ENCODE results near the gene NOC3L. TPM values are rescaled to one million over a fixed set of nuclear protein-coding genes. Genes with fewer than 3 reads are reported as not detected.

Gene NOC3L
- total and polyA plus RNA-seq, 2 donors from 2014 or later: 6.0 to 17.7 TPM

DNA sequence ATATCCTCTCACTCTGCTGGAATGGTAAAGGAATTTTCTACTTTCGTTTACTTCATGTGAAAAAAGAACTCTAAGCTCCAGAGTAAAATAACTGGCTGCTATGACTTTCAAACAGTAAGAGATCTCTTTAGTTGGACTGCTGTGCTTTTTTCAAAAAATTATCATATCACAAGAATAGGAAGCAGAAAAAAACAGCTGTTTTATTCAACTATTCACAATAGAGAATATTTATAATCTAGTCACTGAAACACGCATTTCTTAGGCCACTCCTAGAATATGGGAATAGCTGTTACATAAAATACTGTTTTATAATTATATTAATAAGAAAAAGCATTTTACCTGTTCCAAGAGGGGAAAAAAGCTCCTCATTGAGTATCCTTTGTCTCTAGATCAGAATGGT, 29.7 kb downstream of the NOC3L start:
- TF ChIP-seq, protein P1, sequence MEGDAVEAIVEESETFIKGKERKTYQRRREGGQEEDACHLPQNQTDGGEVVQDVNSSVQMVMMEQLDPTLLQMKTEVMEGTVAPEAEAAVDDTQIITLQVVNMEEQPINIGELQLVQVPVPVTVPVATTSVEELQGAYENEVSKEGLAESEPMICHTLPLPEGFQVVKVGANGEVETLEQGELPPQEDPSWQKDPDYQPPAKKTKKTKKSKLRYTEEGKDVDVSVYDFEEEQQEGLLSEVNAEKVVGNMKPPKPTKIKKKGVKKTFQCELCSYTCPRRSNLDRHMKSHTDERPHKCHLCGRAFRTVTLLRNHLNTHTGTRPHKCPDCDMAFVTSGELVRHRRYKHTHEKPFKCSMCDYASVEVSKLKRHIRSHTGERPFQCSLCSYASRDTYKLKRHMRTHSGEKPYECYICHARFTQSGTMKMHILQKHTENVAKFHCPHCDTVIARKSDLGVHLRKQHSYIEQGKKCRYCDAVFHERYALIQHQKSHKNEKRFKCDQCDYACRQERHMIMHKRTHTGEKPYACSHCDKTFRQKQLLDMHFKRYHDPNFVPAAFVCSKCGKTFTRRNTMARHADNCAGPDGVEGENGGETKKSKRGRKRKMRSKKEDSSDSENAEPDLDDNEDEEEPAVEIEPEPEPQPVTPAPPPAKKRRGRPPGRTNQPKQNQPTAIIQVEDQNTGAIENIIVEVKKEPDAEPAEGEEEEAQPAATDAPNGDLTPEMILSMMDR (IDR thresholded peaks at IDR 0.05; ENCODE audit: borderline replicate concordance, extremely low read depth, insufficient read depth): no peak
- Histone ChIP-seq H3K9me3 (ENCODE audit: control insufficient read depth in 2 of 3, insufficient read depth in 1 of 3, low read length in 3 of 3) (no peaks in the 10 kb centered on the region), H3K27me3 (ENCODE audit: control insufficient read depth, insufficient read depth, low read length) (no peaks in the 10 kb centered on the region), H3K9ac (ENCODE audit: low read length in 3 of 3) (no peak overlapping the region), H3K4me3 (ENCODE audit: low read length in 3 of 3) (no peak overlapping the region), H3K4me1 (ENCODE audit: control insufficient read depth in 2 of 3, insufficient read depth in 2 of 3, low read depth in 1 of 3, low read length in 3 of 3) (no peaks in the 10 kb centered on the region), H3K27ac (ENCODE audit: low read depth in 2 of 2, low read length in 2 of 2) (no peak overlapping the region), H3K36me3 (ENCODE audit: control insufficient read depth in 2 of 3, insufficient read depth in 3 of 3, low read length in 3 of 3) (peaks cover 2 to 22% (median 16%) of the 10 kb centered on the region in 3 donors)
- no peak for FAIRE-seq
- DNase-seq: no peak
- intact Hi-C loops (cut with DNase I): no loop called here

DNA sequence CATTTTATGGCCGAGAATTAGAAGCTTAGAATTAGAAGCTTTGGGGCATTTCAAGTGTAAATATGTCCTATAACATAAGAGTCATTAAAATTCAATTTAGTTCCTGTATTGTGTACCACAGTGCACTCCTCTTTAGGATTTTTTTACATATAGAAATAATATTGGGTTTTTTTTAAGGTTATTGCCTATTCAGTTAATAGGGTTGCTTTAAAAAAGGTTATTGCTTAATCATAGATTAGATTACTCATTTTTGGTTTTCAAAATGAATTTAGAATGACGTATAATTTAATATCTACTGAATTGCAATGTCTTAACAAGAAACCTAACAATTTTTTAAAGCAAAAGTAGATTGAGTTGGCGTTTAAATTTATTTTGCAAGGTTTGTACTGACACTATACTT, 34.1 kb downstream of the NOC3L start:
- H3K9me3 ChIP-seq (ENCODE audit: control insufficient read depth in 2 of 3, insufficient read depth in 1 of 3, low read length in 3 of 3): no peaks in the 10 kb centered on the region
- H3K9ac ChIP-seq (ENCODE audit: low read length in 3 of 3): no peak overlapping the region
- H3K36me3 ChIP-seq (ENCODE audit: control insufficient read depth in 2 of 3, insufficient read depth in 3 of 3, low read length in 3 of 3): peaks cover 2 to 6% (median 2%) of the 10 kb centered on the region in 3 donors
- H3K27ac ChIP-seq (ENCODE audit: low read depth in 2 of 2, low read length in 2 of 2): no peak overlapping the region
- H3K4me3 ChIP-seq (ENCODE audit: low read length in 3 of 3): no peak overlapping the region
- H3K27me3 ChIP-seq (ENCODE audit: control insufficient read depth, insufficient read depth, low read length): no peaks in the 10 kb centered on the region
- intact Hi-C loops (cut with DNase I): loop anchor here (10.0 kb wide), 1 partner anchor 414 kb away; no protein-coding TSS in a partner anchor
- DNase-seq (no peak), FAIRE-seq (no peak)
- no peaks in the 10 kb centered on the region for H3K4me1 ChIP-seq (ENCODE audit: control insufficient read depth in 2 of 3, insufficient read depth in 2 of 3, low read depth in 1 of 3, low read length in 3 of 3)
- TF ChIP-seq, protein P1 (IDR thresholded peaks at IDR 0.05; ENCODE audit: borderline replicate concordance, extremely low read depth, insufficient read depth): no peak

DNA sequence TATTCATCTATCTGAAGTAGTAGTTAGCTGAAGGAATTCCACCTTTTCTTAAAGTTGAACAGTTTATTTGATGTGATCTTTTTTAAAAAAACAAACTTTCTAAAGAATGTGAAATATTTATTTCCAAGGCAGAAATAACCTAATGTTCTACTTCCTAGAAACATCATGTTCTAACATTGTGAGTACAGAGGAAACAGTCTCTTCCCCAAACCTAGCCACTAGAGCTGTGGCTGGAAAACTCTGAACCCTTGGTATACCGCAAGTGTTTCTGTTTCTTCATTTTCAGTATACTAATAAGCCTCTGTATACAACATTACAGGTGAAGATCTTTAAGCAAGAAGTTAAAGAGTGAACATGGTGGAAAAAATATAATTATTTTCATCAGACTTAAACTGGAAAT, 35.1 kb downstream of the NOC3L start:
- intact Hi-C loops (cut with DNase I): loop anchor here (10.0 kb wide), 1 partner anchor 413 kb away; no protein-coding TSS in a partner anchor
- no peaks in the 10 kb centered on the region for H3K4me1 ChIP-seq (ENCODE audit: control insufficient read depth in 2 of 3, insufficient read depth in 2 of 3, low read depth in 1 of 3, low read length in 3 of 3)
- no peak overlapping the region for H3K9ac ChIP-seq (ENCODE audit: low read length in 3 of 3)
- H3K4me3 ChIP-seq (ENCODE audit: low read length in 3 of 3): no peak overlapping the region
- peaks cover 5 to 6% (median 5%) of the 10 kb centered on the region in 3 donors for H3K36me3 ChIP-seq (ENCODE audit: control insufficient read depth in 2 of 3, insufficient read depth in 3 of 3, low read length in 3 of 3)
- no peaks in the 10 kb centered on the region for H3K9me3 ChIP-seq (ENCODE audit: control insufficient read depth in 2 of 3, insufficient read depth in 1 of 3, low read length in 3 of 3)
- TF ChIP-seq, protein P1 (IDR thresholded peaks at IDR 0.05; ENCODE audit: borderline replicate concordance, extremely low read depth, insufficient read depth): no peak
- no peaks in the 10 kb centered on the region for H3K27me3 ChIP-seq (ENCODE audit: control insufficient read depth, insufficient read depth, low read length)
- FAIRE-seq (no peak), DNase-seq (no peak)
- no peak overlapping the region for H3K27ac ChIP-seq (ENCODE audit: low read depth in 2 of 2, low read length in 2 of 2)
